Upper lobe of left lung (tissue), 6 donors: Measurements from ENCODE around the gene MYO15B. TPM values are rescaled to one million over a fixed set of nuclear protein-coding genes. Genes with fewer than 3 reads are reported as not detected.

Experiments
- ATAC-seq, 2 donors: fragments of 200-7000 bp; cut with Tn5 transposase; one replicate each; pipeline ENCODE4 v1.9.1; 2022; ENCODE audit warnings: mild to moderate bottlenecking in 2 of 2, moderate library complexity in 2 of 2; ENCODE audit not compliant: low FRiP score in 2 of 2
- DNase-seq, 2 donors: peaks; one replicate each; pipeline ENCODE4 v3.0.0-alpha.2; 2019 to 2020
- H3K27ac ChIP-seq, 4 donors: fragments of 200-600 bp; sonication (generic); one replicate each; pipeline ENCODE4 v1.5.1; 2016 to 2019
- H3K27me3 ChIP-seq, 4 donors: fragments of 200-600 bp; sonication (generic); one replicate each; pipeline ENCODE4 v1.5.1; 2017 to 2019
- H3K36me3 ChIP-seq, 4 donors: fragments of 200-600 bp; sonication (generic); one replicate each; pipeline ENCODE4 v1.5.1; 2016 to 2019
- H3K4me1 ChIP-seq, 4 donors: fragments of 200-600 bp; sonication (generic); one replicate each; pipeline ENCODE4 v1.5.1; 2018 to 2019
- H3K4me3 ChIP-seq, 4 donors: fragments of 200-600 bp; sonication (generic); one replicate each; pipeline ENCODE4 v1.5.1; 2017 to 2019; ENCODE audit warnings: mild to moderate bottlenecking in 2 of 4, moderate library complexity in 1 of 4
- H3K9me3 ChIP-seq, 4 donors: fragments of 200-600 bp; sonication (generic); one replicate each; pipeline ENCODE4 v1.5.1; 2018 to 2019
- EP300 ChIP-seq, 4 donors: sonication (generic); formaldehyde crosslinking; IDR thresholded peaks; one replicate each; pipeline ENCODE4 v1.5.1; 2017; ENCODE audit warnings: antibody characterized with exemption in 4 of 4, control low read depth in 2 of 4
- POLR2A ChIP-seq, 4 donors: fragments of 450-650 bp; IDR thresholded peaks; one replicate each; pipeline ENCODE4 v1.5.1; 2016 to 2017; ENCODE audit warnings: antibody characterized with exemption in 4 of 4, mild to moderate bottlenecking in 2 of 4
- POLR2AphosphoS5 ChIP-seq, 2 donors: sonication (generic); formaldehyde crosslinking; IDR thresholded peaks; one replicate each; pipeline ENCODE4 v1.5.1; 2017; ENCODE audit warnings: antibody characterized with exemption in 2 of 2
- WGBS, 2 donors: methylation state at CpG; one replicate each; pipeline ENCODE4 v1.1.5; 2017 to 2018; 5-methylcytosine and 5-hydroxymethylcytosine counted together
- total RNA-seq, 6 donors: library from RNA; depleted of rRNA in 4 of 6; stranded (reverse); fragments of >200 nt in 4 of 6; gene quantifications; one replicate each; pipeline versions ENCODE4 v1.1.0 to v1.2.1, GENCODE V29; 2016 to 2021
- TF ChIP-seq, protein P1 (sequence below), 6 experiments: fragments of 450-650 bp in 4 of 6; fragments of 200-600 bp in 2 of 6; sonication (generic) in 2 of 6; IDR thresholded peaks; one replicate each; pipeline ENCODE4 v1.5.1; 2016 to 2019; ENCODE audit warnings: antibody characterized with exemption in 6 of 6
- donor health status: DM: no; HTN: no; CAD: no; lungs with moderate emphysema.
- donor health status: DM: no; HTN: yes; CAD: no; lungs with severe emphysema.

The MYO15B gene
- total RNA-seq, 6 donors from 2014 or later: 89.8 to 592 (median 183) TPM

- Histone ChIP-seq H3K27ac (no peak overlapping the region), H3K36me3 (peaks cover 3 to 100% (median 81%) of the 10 kb centered on the region in 4 donors), H3K4me1 (no peaks in the 10 kb centered on the region), H3K9me3 (no peaks in the 10 kb centered on the region), H3K27me3 (no peaks in the 10 kb centered on the region), H3K4me3 (no peak overlapping the region)
- DNase-seq: peak in 1 of 2 donors; percentile 80
- ATAC-seq: no peak
- 84 to 90% methylated on average over 10 to 24 of the region's 24 CpGs for WGBS, 2 donors
- TF ChIP-seq, protein P1, sequence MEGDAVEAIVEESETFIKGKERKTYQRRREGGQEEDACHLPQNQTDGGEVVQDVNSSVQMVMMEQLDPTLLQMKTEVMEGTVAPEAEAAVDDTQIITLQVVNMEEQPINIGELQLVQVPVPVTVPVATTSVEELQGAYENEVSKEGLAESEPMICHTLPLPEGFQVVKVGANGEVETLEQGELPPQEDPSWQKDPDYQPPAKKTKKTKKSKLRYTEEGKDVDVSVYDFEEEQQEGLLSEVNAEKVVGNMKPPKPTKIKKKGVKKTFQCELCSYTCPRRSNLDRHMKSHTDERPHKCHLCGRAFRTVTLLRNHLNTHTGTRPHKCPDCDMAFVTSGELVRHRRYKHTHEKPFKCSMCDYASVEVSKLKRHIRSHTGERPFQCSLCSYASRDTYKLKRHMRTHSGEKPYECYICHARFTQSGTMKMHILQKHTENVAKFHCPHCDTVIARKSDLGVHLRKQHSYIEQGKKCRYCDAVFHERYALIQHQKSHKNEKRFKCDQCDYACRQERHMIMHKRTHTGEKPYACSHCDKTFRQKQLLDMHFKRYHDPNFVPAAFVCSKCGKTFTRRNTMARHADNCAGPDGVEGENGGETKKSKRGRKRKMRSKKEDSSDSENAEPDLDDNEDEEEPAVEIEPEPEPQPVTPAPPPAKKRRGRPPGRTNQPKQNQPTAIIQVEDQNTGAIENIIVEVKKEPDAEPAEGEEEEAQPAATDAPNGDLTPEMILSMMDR (IDR thresholded peaks at IDR 0.05): no peak
- no peak for TF ChIP-seq POLR2A (IDR thresholded peaks at IDR 0.05)
Observed at GRCh38 chr17:75616521-75617122, 29.0 kb downstream of the MYO15B start.

GRCh38 chr17:75617218-75617617 is 29.6 kb downstream of the MYO15B start:
- H3K9me3 ChIP-seq: no peaks in the 10 kb centered on the region
- TF ChIP-seq EP300 (IDR thresholded peaks at IDR 0.05) (no peak), POLR2AphosphoS5 (IDR thresholded peaks at IDR 0.05) (no peak), POLR2A (IDR thresholded peaks at IDR 0.05) (no peak)
- TF ChIP-seq, protein P1 (IDR thresholded peaks at IDR 0.05): no peak
- H3K27me3 ChIP-seq: no peaks in the 10 kb centered on the region
- H3K27ac ChIP-seq: no peak overlapping the region
- H3K4me3 ChIP-seq: no peak overlapping the region
- H3K4me1 ChIP-seq: no peaks in the 10 kb centered on the region
- WGBS, 2 donors: 93 to 94% methylated on average over 11 to 16 of the region's 16 CpGs
- peaks cover 3 to 100% (median 80%) of the 10 kb centered on the region in 4 donors for H3K36me3 ChIP-seq
- DNase-seq (no peak), ATAC-seq (no peak)

- 86 to 90% methylated on average over 7 to 10 of the region's 11 CpGs for WGBS, 2 donors
Observed at GRCh38 chr17:75617675-75618074, 30.1 kb downstream of the MYO15B start.

GRCh38 chr17:75619506-75620431 is 32.2 kb downstream of the MYO15B start:
- ATAC-seq (no peak), DNase-seq (peak in 1 of 2 donors; percentile 76)
- Histone ChIP-seq H3K27ac (no peak overlapping the region), H3K27me3 (no peaks in the 10 kb centered on the region), H3K36me3 (peaks cover 4 to 98% (median 68%) of the 10 kb centered on the region in 4 donors), H3K4me1 (no peaks in the 10 kb centered on the region), H3K9me3 (no peaks in the 10 kb centered on the region), H3K4me3 (no peak overlapping the region)
- no peak for TF ChIP-seq EP300 (IDR thresholded peaks at IDR 0.05)
- TF ChIP-seq, protein P1 (IDR thresholded peaks at IDR 0.05): peak in 3 of 6 experiments; percentile 10 to 33 (median 19)
- WGBS, 2 donors: 82 to 90% methylated on average over 13 to 26 of the region's 36 CpGs

More at GRCh38 chr17:75617675-75618074, 30.1 kb downstream of the MYO15B start:
- H3K4me3 ChIP-seq: no peak overlapping the region
- H3K36me3 ChIP-seq: peaks cover 3 to 100% (median 77%) of the 10 kb centered on the region in 4 donors
- no peak overlapping the region for H3K27ac ChIP-seq
- no peaks in the 10 kb centered on the region for H3K4me1 ChIP-seq
- DNase-seq: peak in 1 of 2 donors; percentile 55
- no peaks in the 10 kb centered on the region for H3K9me3 ChIP-seq
- no peak for TF ChIP-seq POLR2A (IDR thresholded peaks at IDR 0.05)
- no peak for TF ChIP-seq POLR2AphosphoS5 (IDR thresholded peaks at IDR 0.05)
- no peak for TF ChIP-seq EP300 (IDR thresholded peaks at IDR 0.05)
- TF ChIP-seq, protein P1 (IDR thresholded peaks at IDR 0.05): no peak
- no peaks in the 10 kb centered on the region for H3K27me3 ChIP-seq
- no peak for ATAC-seq
